HEK293 (cell line): ENCODE measurements around the gene COQ4.

Experiments
- CTCF ChIA-PET: fragments of 350-600 bp; formaldehyde crosslinking; extraction: SDS; loops from one replicate; lab custom pipeline; 2021; ENCODE audit warnings: antibody characterized with exemption; lab: Yijun Ruan, JAX
- POLR2A ChIA-PET: fragments of 300-600 bp; formaldehyde crosslinking; extraction: SDS; loops from one replicate; lab custom pipeline; 2020; ENCODE audit warnings: antibody characterized with exemption, inconsistent platforms; lab: Yijun Ruan, JAX
- H3K27ac ChIP-seq: fragments of 200-500 bp; sonication (Bioruptor generic); 2 replicates; pipeline ENCODE4 v1.5.1; 2014; ENCODE audit warnings: low read depth, low read length, control low read depth, inconsistent platforms; ENCODE audit errors: extremely low read depth
- H3K36me3 ChIP-seq, 2 experiments: fragments of 200-500 bp in 1 of 2; sonication (Bioruptor generic) in 1 of 2; 1 replicate in 1 of 2; 2 replicates in 1 of 2; pipeline ENCODE4 v1.5.1; 2014 to 2017; ENCODE audit warnings: inconsistent platforms in 2 of 2, low read length in 2 of 2; ENCODE audit not compliant: control insufficient read depth in 2 of 2, insufficient read depth in 1 of 2
- H3K4me1 ChIP-seq: fragments of 200-500 bp; sonication (Bioruptor generic); 2 replicates; pipeline ENCODE4 v1.5.1; 2014; ENCODE audit warnings: mild to moderate bottlenecking, low read length, inconsistent platforms; ENCODE audit not compliant: control insufficient read depth, insufficient read depth
- H3K4me3 ChIP-seq: 2 replicates; pipeline ENCODE4 v1.5.1; 2011; ENCODE audit warnings: low read depth, mild to moderate bottlenecking, control low read depth, low read length, moderate library complexity
- H3K9me3 ChIP-seq: fragments of 200-500 bp; sonication (Bioruptor generic); 2 replicates; pipeline ENCODE4 v1.5.1; 2014; ENCODE audit warnings: low read depth, low read length, inconsistent platforms; ENCODE audit not compliant: control insufficient read depth, insufficient read depth
- BCL11A ChIP-seq: fragments of 450-650 bp; formaldehyde crosslinking; IDR thresholded peaks from 2 replicates; pipeline ENCODE4 v1.5.1; 2016; ENCODE audit warnings: low read depth, missing biosample characterization, missing genetic modification characterization
- GLIS2 ChIP-seq: fragments of 450-650 bp; formaldehyde crosslinking; IDR thresholded peaks from 2 replicates; pipeline ENCODE4 v1.5.1; 2016; ENCODE audit warnings: missing biosample characterization, missing genetic modification characterization
- HOXC10 ChIP-seq: sonication (generic); formaldehyde crosslinking; IDR thresholded peaks from 2 replicates; pipeline ENCODE4 v1.8.1; 2023; ENCODE audit warnings: mild to moderate bottlenecking, missing genetic modification reagents
- KLF10 ChIP-seq: fragments of 450-650 bp; IDR thresholded peaks from 2 replicates; pipeline ENCODE4 v1.5.1; 2018; ENCODE audit warnings: missing biosample characterization, mild to moderate bottlenecking, missing genetic modification characterization
- SCRT1 ChIP-seq: fragments of 450-650 bp; formaldehyde crosslinking; IDR thresholded peaks from 2 replicates; pipeline ENCODE4 v1.5.1; 2016; ENCODE audit warnings: missing biosample characterization, missing genetic modification characterization, borderline replicate concordance
- SCRT2 ChIP-seq: fragments of 450-650 bp; formaldehyde crosslinking; IDR thresholded peaks from 2 replicates; pipeline ENCODE4 v1.5.1; 2016; ENCODE audit warnings: missing biosample characterization, missing genetic modification characterization
- YY1 ChIP-seq: fragments of 450-650 bp; formaldehyde crosslinking; IDR thresholded peaks from 2 replicates; pipeline ENCODE4 v1.5.1; 2018; ENCODE audit warnings: missing biosample characterization, missing genetic modification characterization
- ZBTB21 ChIP-seq: fragments of 450-650 bp; formaldehyde crosslinking; IDR thresholded peaks from 2 replicates; pipeline ENCODE4 v1.5.1; 2017; ENCODE audit warnings: missing biosample characterization, missing genetic modification characterization
- ZBTB8A ChIP-seq: fragments of 450-650 bp; formaldehyde crosslinking; IDR thresholded peaks from 2 replicates; pipeline ENCODE4 v1.5.1; 2016; ENCODE audit warnings: missing biosample characterization, missing genetic modification characterization
- ZNF10 ChIP-seq: fragments of 450-650 bp; formaldehyde crosslinking; IDR thresholded peaks from 2 replicates; pipeline ENCODE4 v1.5.1; 2017; ENCODE audit warnings: missing biosample characterization, missing genetic modification characterization
- ZNF140 ChIP-seq: fragments of 450-650 bp; formaldehyde crosslinking; IDR thresholded peaks from 2 replicates; pipeline ENCODE4 v1.5.1; 2016; ENCODE audit warnings: missing biosample characterization, missing genetic modification characterization
- ZNF214 ChIP-seq: fragments of 450-650 bp; formaldehyde crosslinking; IDR thresholded peaks from 2 replicates; pipeline ENCODE4 v1.5.1; 2017; ENCODE audit warnings: missing biosample characterization, mild to moderate bottlenecking, missing genetic modification characterization, borderline replicate concordance
- ZNF324 ChIP-seq: fragments of 450-650 bp; formaldehyde crosslinking; IDR thresholded peaks from 2 replicates; pipeline ENCODE4 v1.5.1; 2016; ENCODE audit warnings: missing biosample characterization, missing genetic modification characterization
- ZNF335 ChIP-seq: fragments of 450-650 bp; formaldehyde crosslinking; conservative IDR thresholded peaks from 2 replicates; pipeline ENCODE4 v1.5.1; 2016; ENCODE audit warnings: missing biosample characterization, missing genetic modification characterization
- ZNF350 ChIP-seq: fragments of 450-650 bp; formaldehyde crosslinking; IDR thresholded peaks from 2 replicates; pipeline ENCODE4 v1.5.0; 2017; ENCODE audit warnings: missing biosample characterization, mild to moderate bottlenecking, missing genetic modification characterization
- ZNF366 ChIP-seq: fragments of 450-650 bp; formaldehyde crosslinking; conservative IDR thresholded peaks from 2 replicates; pipeline ENCODE4 v1.5.1; 2016; ENCODE audit warnings: missing biosample characterization, missing genetic modification characterization
- ZNF530 ChIP-seq: fragments of 450-650 bp; formaldehyde crosslinking; IDR thresholded peaks from 2 replicates; pipeline ENCODE4 v1.5.1; 2016; ENCODE audit warnings: low read depth, missing biosample characterization, missing genetic modification characterization
- ZNF707 ChIP-seq: fragments of 450-650 bp; formaldehyde crosslinking; IDR thresholded peaks from 2 replicates; pipeline ENCODE4 v1.5.1; 2016; ENCODE audit warnings: missing biosample characterization, missing genetic modification characterization
- ZNF777 ChIP-seq: fragments of 450-650 bp; formaldehyde crosslinking; IDR thresholded peaks from 2 replicates; pipeline ENCODE4 v1.5.1; 2017; ENCODE audit warnings: missing biosample characterization, missing genetic modification characterization, borderline replicate concordance
- TF ChIP-seq, protein P1 (sequence below): fragments of 450-650 bp; formaldehyde crosslinking; IDR thresholded peaks from 2 replicates; pipeline ENCODE4; 2016; ENCODE audit warnings: missing biosample characterization, missing genetic modification characterization
- TF ChIP-seq, protein P2 (sequence below): fragments of 450-650 bp; formaldehyde crosslinking; conservative IDR thresholded peaks from 2 replicates; pipeline ENCODE4 v1.5.1; 2016; ENCODE audit warnings: low read depth, missing biosample characterization, missing genetic modification characterization
- TF ChIP-seq, protein P3 (sequence below): fragments of 450-650 bp; formaldehyde crosslinking; IDR thresholded peaks from 2 replicates; pipeline ENCODE4 v1.5.1; 2017; ENCODE audit warnings: missing biosample characterization, missing genetic modification characterization
- TF ChIP-seq, protein P4 (sequence below): sonication (generic); formaldehyde crosslinking; IDR thresholded peaks from 2 replicates; pipeline ENCODE4 v1.8.1; 2022; ENCODE audit warnings: mild to moderate bottlenecking, moderate library complexity, missing genetic modification reagents

The COQ4 gene

DNA sequence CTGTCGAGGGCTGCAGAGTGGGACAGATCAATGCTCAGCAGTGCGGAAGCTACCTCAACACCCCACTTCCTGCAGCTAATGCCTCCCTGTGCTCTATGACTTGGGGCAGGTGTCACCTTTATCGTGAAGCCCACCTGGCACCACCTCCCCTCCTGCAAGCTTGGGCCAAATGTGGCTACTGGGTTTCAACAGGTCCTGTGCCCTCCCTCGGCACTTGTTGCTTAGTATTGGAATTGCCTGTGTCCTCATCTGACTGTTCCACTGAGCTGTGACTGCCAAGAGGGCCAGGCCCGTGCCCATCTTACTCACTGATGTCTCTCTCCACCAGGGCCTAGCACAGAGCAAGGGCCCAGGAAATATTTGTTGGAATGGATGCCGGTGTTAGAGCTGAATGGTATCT is 27.1 kb downstream of the COQ4 start:
- POLR2A ChIA-PET: interaction anchor here (1.1 to 1.8 kb wide), 2 partner anchors 8 to 12 kb away, joined by 3 to 4 read pairs; no protein-coding TSS in a partner anchor
- H3K9me3 ChIP-seq: no peaks in the 10 kb centered on the region
- H3K36me3 ChIP-seq: peaks cover 6 to 71% of the 10 kb centered on the region in 2 experiments; a peak in 2 of 3 replicates
- H3K27ac ChIP-seq: no peak overlapping the region
- no peak overlapping the region for H3K4me3 ChIP-seq
- CTCF ChIA-PET: interaction anchor here (0.9 to 1.6 kb wide), 4 partner anchors 12 to 89 kb away, joined by 3 to 5 read pairs (median 4); no protein-coding TSS in a partner anchor
- TF ChIP-seq ZNF335 (tag by site-specific recombination): no peak
- TF ChIP-seq ZNF707 (tag by site-specific recombination): no peak
- peak; percentile 98 for TF ChIP-seq SCRT1
- peak; percentile 98 for TF ChIP-seq SCRT2 (tag by site-specific recombination)
- TF ChIP-seq, all 188 proteins: peak for 2
- H3K4me1 ChIP-seq: no peaks in the 10 kb centered on the region

DNA sequence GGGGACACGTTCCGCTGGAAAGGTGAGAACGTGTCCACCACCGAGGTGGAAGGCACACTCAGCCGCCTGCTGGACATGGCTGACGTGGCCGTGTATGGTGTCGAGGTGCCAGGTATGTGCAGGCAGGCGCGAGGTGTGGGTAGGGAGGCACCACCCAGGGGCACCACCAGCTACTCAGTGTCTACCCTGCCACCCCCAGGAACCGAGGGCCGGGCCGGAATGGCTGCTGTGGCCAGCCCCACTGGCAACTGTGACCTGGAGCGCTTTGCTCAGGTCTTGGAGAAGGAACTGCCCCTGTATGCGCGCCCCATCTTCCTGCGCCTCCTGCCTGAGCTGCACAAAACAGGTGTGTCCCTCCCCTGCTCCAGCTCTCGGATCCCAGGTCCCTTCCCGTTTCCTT is 32.8 kb downstream of the COQ4 start:
- peaks cover 0 to 54% of the 10 kb centered on the region in 2 experiments; a peak in 2 of 3 replicates for H3K36me3 ChIP-seq
- ChIA-PET CTCF (no interaction called here), POLR2A (no interaction called here)
- no peaks in the 10 kb centered on the region for H3K9me3 ChIP-seq
- H3K27ac ChIP-seq: no peak overlapping the region
- H3K4me3 ChIP-seq: no peak overlapping the region
- H3K4me1 ChIP-seq: no peaks in the 10 kb centered on the region
- no peak for TF ChIP-seq ZNF366 (tag by site-specific recombination)
- TF ChIP-seq, protein P1, sequence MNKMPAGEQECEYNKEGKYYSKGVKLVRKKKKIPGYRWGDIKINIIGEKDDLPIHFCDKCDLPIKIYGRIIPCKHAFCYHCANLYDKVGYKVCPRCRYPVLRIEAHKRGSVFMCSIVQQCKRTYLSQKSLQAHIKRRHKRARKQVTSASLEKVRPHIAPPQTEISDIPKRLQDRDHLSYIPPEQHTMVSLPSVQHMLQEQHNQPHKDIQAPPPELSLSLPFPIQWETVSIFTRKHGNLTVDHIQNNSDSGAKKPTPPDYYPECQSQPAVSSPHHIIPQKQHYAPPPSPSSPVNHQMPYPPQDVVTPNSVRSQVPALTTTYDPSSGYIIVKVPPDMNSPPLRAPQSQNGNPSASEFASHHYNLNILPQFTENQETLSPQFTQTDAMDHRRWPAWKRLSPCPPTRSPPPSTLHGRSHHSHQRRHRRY (tag by site-specific recombination): no peak
- TF ChIP-seq, protein P2, sequence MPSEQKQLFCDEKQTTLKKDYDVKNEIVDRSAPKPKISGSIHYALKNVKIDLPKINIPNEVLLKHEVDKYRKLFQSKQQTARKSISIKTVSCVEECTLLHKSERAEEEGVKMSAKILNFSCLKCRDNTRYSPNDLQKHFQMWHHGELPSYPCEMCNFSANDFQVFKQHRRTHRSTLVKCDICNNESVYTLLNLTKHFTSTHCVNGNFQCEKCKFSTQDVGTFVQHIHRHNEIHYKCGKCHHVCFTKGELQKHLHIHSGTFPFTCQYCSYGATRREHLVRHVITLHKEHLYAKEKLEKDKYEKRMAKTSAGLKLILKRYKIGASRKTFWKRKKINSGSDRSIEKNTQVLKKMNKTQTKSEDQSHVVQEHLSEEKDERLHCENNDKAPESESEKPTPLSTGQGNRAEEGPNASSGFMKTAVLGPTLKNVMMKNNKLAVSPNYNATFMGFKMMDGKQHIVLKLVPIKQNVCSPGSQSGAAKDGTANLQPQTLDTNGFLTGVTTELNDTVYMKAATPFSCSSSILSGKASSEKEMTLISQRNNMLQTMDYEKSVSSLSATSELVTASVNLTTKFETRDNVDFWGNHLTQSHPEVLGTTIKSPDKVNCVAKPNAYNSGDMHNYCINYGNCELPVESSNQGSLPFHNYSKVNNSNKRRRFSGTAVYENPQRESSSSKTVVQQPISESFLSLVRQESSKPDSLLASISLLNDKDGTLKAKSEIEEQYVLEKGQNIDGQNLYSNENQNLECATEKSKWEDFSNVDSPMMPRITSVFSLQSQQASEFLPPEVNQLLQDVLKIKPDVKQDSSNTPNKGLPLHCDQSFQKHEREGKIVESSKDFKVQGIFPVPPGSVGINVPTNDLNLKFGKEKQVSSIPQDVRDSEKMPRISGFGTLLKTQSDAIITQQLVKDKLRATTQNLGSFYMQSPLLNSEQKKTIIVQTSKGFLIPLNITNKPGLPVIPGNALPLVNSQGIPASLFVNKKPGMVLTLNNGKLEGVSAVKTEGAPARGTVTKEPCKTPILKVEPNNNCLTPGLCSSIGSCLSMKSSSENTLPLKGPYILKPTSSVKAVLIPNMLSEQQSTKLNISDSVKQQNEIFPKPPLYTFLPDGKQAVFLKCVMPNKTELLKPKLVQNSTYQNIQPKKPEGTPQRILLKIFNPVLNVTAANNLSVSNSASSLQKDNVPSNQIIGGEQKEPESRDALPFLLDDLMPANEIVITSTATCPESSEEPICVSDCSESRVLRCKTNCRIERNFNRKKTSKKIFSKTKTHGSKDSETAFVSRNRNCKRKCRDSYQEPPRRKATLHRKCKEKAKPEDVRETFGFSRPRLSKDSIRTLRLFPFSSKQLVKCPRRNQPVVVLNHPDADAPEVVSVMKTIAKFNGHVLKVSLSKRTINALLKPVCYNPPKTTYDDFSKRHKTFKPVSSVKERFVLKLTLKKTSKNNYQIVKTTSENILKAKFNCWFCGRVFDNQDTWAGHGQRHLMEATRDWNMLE (tag by site-specific recombination): no peak
- TF ChIP-seq BCL11A (tag by site-specific recombination): no peak
- no peak for TF ChIP-seq ZBTB21
- TF ChIP-seq ZNF350 (tag by site-specific recombination): no peak
- no peak for TF ChIP-seq KLF10 (tag by site-specific recombination)
- no peak for TF ChIP-seq GLIS2 (tag by site-specific recombination)
- TF ChIP-seq ZNF214 (tag by site-specific recombination): no peak

DNA sequence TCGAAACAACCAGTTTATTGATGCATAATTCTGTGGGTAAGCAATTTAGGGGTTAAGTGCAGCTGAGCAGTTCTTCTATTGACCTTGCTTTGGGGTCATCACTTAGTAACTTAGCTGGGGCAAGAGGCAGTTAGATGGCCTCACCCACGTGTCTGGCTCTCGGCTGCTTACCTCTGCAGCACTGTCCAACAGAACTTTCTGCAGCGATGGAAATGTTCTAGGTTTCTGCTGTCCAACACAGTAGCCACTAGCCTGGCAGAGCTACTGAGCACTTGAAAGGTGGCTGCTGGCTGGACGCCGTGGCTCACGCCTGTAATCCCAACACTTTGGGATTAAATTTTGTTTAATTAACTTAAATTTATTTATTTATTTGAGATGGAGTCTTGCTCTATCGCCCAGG is 35.5 kb downstream of the COQ4 start:
- H3K36me3 ChIP-seq: peaks cover 0 to 42% of the 10 kb centered on the region in 2 experiments; a peak in 2 of 3 replicates
- CTCF ChIA-PET: interaction anchor here (0.6 to 0.9 kb wide), 3 partner anchors 17 to 244 kb away, joined by 3 read pairs; no protein-coding TSS in a partner anchor
- TF ChIP-seq ZNF140 (tag by site-specific recombination) (no peak), ZNF10 (no peak), ZNF707 (tag by site-specific recombination) (no peak), ZNF335 (tag by site-specific recombination) (no peak), YY1 (tag by site-specific recombination) (no peak), ZNF530 (tag by site-specific recombination) (no peak), ZNF324 (tag by site-specific recombination) (no peak), ZNF777 (tag by site-specific recombination) (no peak), ZBTB8A (tag by site-specific recombination) (no peak), HOXC10 (CRISPR knock-in tag) (no peak)
- TF ChIP-seq, protein P3, sequence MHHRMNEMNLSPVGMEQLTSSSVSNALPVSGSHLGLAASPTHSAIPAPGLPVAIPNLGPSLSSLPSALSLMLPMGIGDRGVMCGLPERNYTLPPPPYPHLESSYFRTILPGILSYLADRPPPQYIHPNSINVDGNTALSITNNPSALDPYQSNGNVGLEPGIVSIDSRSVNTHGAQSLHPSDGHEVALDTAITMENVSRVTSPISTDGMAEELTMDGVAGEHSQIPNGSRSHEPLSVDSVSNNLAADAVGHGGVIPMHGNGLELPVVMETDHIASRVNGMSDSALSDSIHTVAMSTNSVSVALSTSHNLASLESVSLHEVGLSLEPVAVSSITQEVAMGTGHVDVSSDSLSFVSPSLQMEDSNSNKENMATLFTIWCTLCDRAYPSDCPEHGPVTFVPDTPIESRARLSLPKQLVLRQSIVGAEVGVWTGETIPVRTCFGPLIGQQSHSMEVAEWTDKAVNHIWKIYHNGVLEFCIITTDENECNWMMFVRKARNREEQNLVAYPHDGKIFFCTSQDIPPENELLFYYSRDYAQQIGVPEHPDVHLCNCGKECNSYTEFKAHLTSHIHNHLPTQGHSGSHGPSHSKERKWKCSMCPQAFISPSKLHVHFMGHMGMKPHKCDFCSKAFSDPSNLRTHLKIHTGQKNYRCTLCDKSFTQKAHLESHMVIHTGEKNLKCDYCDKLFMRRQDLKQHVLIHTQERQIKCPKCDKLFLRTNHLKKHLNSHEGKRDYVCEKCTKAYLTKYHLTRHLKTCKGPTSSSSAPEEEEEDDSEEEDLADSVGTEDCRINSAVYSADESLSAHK: no peak
- TF ChIP-seq, protein P4, sequence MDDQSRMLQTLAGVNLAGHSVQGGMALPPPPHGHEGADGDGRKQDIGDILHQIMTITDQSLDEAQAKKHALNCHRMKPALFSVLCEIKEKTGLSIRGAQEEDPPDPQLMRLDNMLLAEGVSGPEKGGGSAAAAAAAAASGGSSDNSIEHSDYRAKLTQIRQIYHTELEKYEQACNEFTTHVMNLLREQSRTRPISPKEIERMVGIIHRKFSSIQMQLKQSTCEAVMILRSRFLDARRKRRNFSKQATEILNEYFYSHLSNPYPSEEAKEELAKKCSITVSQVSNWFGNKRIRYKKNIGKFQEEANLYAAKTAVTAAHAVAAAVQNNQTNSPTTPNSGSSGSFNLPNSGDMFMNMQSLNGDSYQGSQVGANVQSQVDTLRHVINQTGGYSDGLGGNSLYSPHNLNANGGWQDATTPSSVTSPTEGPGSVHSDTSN (CRISPR knock-in tag): no peak
- TF ChIP-seq, all 188 proteins: peak for 0
- POLR2A ChIA-PET: interaction anchor here (1.0 kb wide), 1 partner anchor 13 kb away, joined by 7 read pairs; the partner anchor contains the start of gene URM1
- Histone ChIP-seq H3K4me1 (no peaks in the 10 kb centered on the region), H3K27ac (no peak overlapping the region), H3K4me3 (no peak overlapping the region), H3K9me3 (no peaks in the 10 kb centered on the region)
